Vagina (tissue), 2 donors: ENCODE results near the gene SORCS2. TPM values are rescaled to one million over a fixed set of nuclear protein-coding genes. Genes with fewer than 3 reads are reported as not detected.

Experiments
- DNase-seq, 2 donors: peaks; one replicate each; pipeline ENCODE4 v3.0.0-alpha.2; 2017; ENCODE audit errors: extremely low spot score in 2 of 2
- H3K27ac ChIP-seq: fragments of 200-600 bp; sonication (generic); one replicate; pipeline ENCODE4 v1.5.1; 2019
- H3K27me3 ChIP-seq: fragments of 200-600 bp; sonication (generic); one replicate; pipeline ENCODE4 v1.5.1; 2019
- H3K36me3 ChIP-seq, 2 donors: fragments of 200-600 bp; sonication (generic); one replicate each; pipeline ENCODE4 v1.5.1; 2017 to 2019
- H3K4me1 ChIP-seq: fragments of 200-600 bp; sonication (generic); one replicate; pipeline ENCODE4 v1.5.1; 2019
- H3K4me3 ChIP-seq, 2 donors: fragments of 200-600 bp; sonication (generic); 1 replicate in 1 of 2; 2 replicates in 1 of 2; pipeline ENCODE4 v1.5.1; 2016 to 2019
- H3K9me3 ChIP-seq: fragments of 200-600 bp; sonication (generic); one replicate; pipeline ENCODE4 v1.5.1; 2019
- POLR2A ChIP-seq, 2 donors: fragments of 450-650 bp; IDR thresholded peaks; one replicate each; pipeline ENCODE4 v1.6.1; 2017; ENCODE audit warnings: antibody characterized with exemption in 2 of 2, mild to moderate bottlenecking in 2 of 2, moderate library complexity in 2 of 2
- POLR2AphosphoS5 ChIP-seq, 2 donors: sonication (generic); formaldehyde crosslinking; IDR thresholded peaks; one replicate each; pipeline ENCODE4 v1.9.0; 2017; ENCODE audit warnings: antibody characterized with exemption in 2 of 2, mild to moderate bottlenecking in 2 of 2, low read depth in 1 of 2; ENCODE audit not compliant: insufficient read depth in 1 of 2
- intact Hi-C: fragments of 100-400 bp; cut with DNase I; formaldehyde crosslinking; loops from one replicate; pipeline ENCODE4 v1.15.1; 2023
- total RNA-seq: library from RNA; depleted of rRNA; stranded (reverse); fragments of >200 nt; gene quantifications from one replicate; pipeline ENCODE4 v1.2.3, GENCODE V29; 2016
- TF ChIP-seq, protein P1 (sequence below), 3 experiments: fragments of 450-650 bp in 2 of 3; fragments of 200-600 bp in 1 of 3; sonication (generic) in 1 of 3; IDR thresholded peaks; one replicate each; pipeline ENCODE4 v1.5.1; 2017 to 2019; ENCODE audit warnings: antibody characterized with exemption in 3 of 3, mild to moderate bottlenecking in 2 of 3, moderate library complexity in 2 of 3

The SORCS2 gene
- total RNA-seq, 1 donor from 2014 or later, result 5.4 TPM

DNA sequence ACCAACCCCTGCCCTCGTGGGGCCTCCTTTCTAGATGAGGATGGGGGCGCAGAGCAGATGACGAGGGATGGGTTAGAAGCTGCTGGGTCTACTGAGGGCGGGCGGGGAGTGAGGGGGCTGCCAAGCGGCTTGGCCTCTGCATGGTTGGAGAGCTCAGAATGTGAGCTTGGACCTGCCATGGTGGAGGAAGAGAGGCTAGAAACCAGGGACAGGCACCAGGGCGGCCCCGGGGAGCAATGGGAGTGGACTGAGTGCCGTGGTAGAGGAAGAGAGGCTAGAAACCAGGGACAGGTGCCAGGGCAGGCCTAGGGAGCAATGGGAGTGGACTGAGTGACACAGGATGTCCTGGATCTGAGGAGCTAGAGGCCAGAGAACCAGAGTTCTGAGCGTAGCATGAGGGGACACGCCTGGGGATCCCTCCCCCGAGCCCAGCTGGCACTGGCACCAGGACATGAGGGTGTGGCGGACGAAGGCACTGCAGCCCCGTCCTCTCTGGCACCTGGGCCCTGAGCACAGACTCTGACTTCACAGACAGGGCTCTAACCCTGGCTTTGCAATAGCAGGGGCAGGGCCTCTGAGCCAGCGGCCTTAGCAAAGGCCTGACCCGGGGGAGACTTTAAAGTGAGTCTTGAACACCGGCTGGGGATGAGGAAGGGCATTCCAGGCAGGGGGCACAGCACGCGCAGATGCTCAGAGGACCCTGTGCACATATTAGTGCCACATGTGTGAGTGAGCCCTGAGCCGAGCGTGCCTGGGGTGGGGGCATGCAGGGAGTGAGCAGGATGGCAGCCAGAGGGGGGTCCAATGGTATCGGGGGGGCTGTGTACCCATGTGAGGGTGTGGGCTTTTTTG is 456.4 kb downstream of the SORCS2 start:
- Histone ChIP-seq H3K27ac (no peak overlapping the region), H3K27me3 (no peaks in the 10 kb centered on the region), H3K4me3 (no peak overlapping the region), H3K4me1 (peaks cover 35% of the 10 kb centered on the region), H3K36me3 (no peaks in the 10 kb centered on the region), H3K9me3 (no peaks in the 10 kb centered on the region)
- intact Hi-C loops, result no loop called here
- TF ChIP-seq POLR2AphosphoS5 (IDR thresholded peaks at IDR 0.05; ENCODE audit: insufficient read depth in 1 of 2, low read depth in 1 of 2) (no peak), POLR2A (IDR thresholded peaks at IDR 0.05) (no peak)
- TF ChIP-seq, protein P1, sequence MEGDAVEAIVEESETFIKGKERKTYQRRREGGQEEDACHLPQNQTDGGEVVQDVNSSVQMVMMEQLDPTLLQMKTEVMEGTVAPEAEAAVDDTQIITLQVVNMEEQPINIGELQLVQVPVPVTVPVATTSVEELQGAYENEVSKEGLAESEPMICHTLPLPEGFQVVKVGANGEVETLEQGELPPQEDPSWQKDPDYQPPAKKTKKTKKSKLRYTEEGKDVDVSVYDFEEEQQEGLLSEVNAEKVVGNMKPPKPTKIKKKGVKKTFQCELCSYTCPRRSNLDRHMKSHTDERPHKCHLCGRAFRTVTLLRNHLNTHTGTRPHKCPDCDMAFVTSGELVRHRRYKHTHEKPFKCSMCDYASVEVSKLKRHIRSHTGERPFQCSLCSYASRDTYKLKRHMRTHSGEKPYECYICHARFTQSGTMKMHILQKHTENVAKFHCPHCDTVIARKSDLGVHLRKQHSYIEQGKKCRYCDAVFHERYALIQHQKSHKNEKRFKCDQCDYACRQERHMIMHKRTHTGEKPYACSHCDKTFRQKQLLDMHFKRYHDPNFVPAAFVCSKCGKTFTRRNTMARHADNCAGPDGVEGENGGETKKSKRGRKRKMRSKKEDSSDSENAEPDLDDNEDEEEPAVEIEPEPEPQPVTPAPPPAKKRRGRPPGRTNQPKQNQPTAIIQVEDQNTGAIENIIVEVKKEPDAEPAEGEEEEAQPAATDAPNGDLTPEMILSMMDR (IDR thresholded peaks at IDR 0.05), result no peak
- no peak for DNase-seq

GRCh38 chr4:7649411-7649740 is 457.0 kb downstream of the SORCS2 start:
- intact Hi-C loops, result no loop called here

DNA sequence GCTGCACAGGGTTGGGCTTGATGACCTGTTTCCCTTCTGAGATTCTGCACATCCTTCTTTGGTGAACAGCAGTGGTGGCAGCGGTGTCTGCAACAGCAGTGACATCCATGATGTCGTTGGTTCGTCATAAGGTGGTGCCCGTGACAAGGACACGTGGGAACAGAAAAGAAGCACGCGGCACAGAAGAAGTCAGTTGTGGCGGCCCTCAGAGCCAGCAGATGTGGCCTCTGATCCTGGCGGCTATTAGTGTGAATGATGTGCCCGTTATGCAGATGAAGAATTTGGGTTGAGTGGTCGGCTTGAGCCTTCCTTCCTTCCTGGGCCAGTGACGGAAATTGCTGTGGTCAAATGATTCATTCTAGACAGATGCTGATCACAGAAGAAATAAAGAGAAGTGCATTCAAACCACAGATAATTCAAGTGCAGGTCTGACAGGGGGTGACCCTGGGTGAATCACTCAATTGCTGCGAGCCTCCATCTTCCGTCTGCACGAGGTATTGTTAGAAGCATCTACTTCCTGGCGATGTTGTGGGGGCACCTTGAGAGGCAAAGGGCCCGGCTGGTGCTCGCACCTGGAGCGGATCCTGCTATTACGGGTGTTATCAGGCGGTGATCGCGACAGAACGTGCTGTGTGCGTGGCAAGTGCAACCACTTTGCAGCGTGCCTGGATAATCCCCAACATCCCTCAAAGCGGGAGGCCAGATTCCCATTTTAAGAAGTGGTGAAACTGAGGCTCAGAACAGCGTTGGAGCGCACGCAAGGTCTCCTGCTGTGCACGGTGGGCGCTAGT is 457.6 kb downstream of the SORCS2 start:
- Histone ChIP-seq H3K36me3 (no peaks in the 10 kb centered on the region), H3K27me3 (no peaks in the 10 kb centered on the region), H3K9me3 (no peaks in the 10 kb centered on the region), H3K27ac (no peak overlapping the region), H3K4me3 (no peak overlapping the region), H3K4me1 (peaks cover 35% of the 10 kb centered on the region)
- intact Hi-C loops, result no loop called here
- no peak for DNase-seq
- peak in 1 of 2 donors; percentile 32 for TF ChIP-seq POLR2AphosphoS5 (IDR thresholded peaks at IDR 0.05; ENCODE audit: insufficient read depth in 1 of 2, low read depth in 1 of 2)
- TF ChIP-seq POLR2A (IDR thresholded peaks at IDR 0.05), result no peak

More at GRCh38 chr4:7649411-7649740, 457.0 kb downstream of the SORCS2 start:
- no peak for DNase-seq
- TF ChIP-seq, protein P1 (IDR thresholded peaks at IDR 0.05), result no peak
- TF ChIP-seq POLR2AphosphoS5 (IDR thresholded peaks at IDR 0.05; ENCODE audit: insufficient read depth in 1 of 2, low read depth in 1 of 2) (no peak), POLR2A (IDR thresholded peaks at IDR 0.05) (no peak)
- Histone ChIP-seq H3K9me3 (no peaks in the 10 kb centered on the region), H3K4me1 (peaks cover 35% of the 10 kb centered on the region), H3K36me3 (no peaks in the 10 kb centered on the region), H3K27ac (no peak overlapping the region), H3K4me3 (no peak overlapping the region), H3K27me3 (no peaks in the 10 kb centered on the region)

- no peak for DNase-seq
- H3K27me3 ChIP-seq, result no peaks in the 10 kb centered on the region
- TF ChIP-seq POLR2A (IDR thresholded peaks at IDR 0.05) (no peak), POLR2AphosphoS5 (IDR thresholded peaks at IDR 0.05; ENCODE audit: insufficient read depth in 1 of 2, low read depth in 1 of 2) (no peak)
- TF ChIP-seq, protein P1 (IDR thresholded peaks at IDR 0.05), result no peak
- no peaks in the 10 kb centered on the region for H3K36me3 ChIP-seq
- no peaks in the 10 kb centered on the region for H3K9me3 ChIP-seq
- intact Hi-C loops, result no loop called here
- peaks cover 35% of the 10 kb centered on the region for H3K4me1 ChIP-seq
- no peak overlapping the region for H3K4me3 ChIP-seq
- H3K27ac ChIP-seq, result no peak overlapping the region
These were observed 458.5 kb downstream of the SORCS2 start for GRCh38 chr4:7650606-7651385.

DNA sequence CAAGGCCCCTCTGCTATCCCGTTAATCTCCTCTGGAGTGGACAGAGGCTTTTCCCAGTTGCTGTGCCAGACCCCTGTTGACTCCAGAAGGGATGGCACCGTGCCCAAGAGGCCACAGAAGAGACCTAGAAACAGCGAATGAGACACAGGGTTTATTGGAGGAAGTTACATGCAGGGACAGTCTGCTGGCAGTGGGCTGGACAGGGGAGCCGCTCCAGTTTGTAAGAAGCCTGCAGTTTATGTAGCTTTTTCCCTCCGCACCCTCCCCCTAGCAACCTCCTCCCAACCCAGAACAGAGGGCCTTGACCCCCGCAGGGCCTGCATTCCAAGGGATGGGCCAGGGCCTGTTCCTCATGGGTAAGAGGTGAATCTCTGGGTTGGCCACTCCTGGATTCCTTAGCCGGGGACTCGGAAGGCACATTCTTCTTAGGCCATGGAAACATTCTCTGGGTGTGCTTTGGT is 459.2 kb downstream of the SORCS2 start:
- no peak for DNase-seq
- intact Hi-C loops, result no loop called here
- H3K4me1 ChIP-seq, result peaks cover 35% of the 10 kb centered on the region

More for the DNA sequence above, 459.2 kb downstream of the SORCS2 start:
- TF ChIP-seq, protein P1 (IDR thresholded peaks at IDR 0.05), result no peak
- no peak for TF ChIP-seq POLR2AphosphoS5 (IDR thresholded peaks at IDR 0.05; ENCODE audit: insufficient read depth in 1 of 2, low read depth in 1 of 2)
- TF ChIP-seq POLR2A (IDR thresholded peaks at IDR 0.05), result no peak
- Histone ChIP-seq H3K36me3 (no peaks in the 10 kb centered on the region), H3K4me3 (no peak overlapping the region), H3K27ac (no peak overlapping the region), H3K27me3 (no peaks in the 10 kb centered on the region), H3K9me3 (no peaks in the 10 kb centered on the region)
